HepG2 (cell line): ENCODE results near the gene HPCAL1. TPM values are rescaled to one million over a fixed set of nuclear protein-coding genes. Genes with fewer than 3 reads are reported as not detected.

Experiments used
- ATAC-seq: fragments of 200-7000 bp; cut with Tn5 transposase; 3 replicates; pipeline ENCODE4 v1.9.1; 2020; ENCODE audit warnings: mild to moderate bottlenecking, moderate library complexity
- BruUV-seq: library from RNA; stranded (reverse); fragments of 400-500 nt; replicated peaks from 2 replicates; lab custom pipeline; 2021; lab: Mats Ljungman, UMichigan
- CTCF ChIA-PET: fragments of 300-600 bp; formaldehyde crosslinking; extraction: SDS; loops from one replicate; lab custom pipeline; 2021; ENCODE audit warnings: low total read pairs, inconsistent platforms, low intra/inter-chr PET ratio; lab: Yijun Ruan, JAX
- POLR2A ChIA-PET: fragments of 350-600 bp; sonication (Branson Sonifier 250); formaldehyde crosslinking; loops from one replicate; lab custom pipeline; 2020; ENCODE audit warnings: antibody characterized with exemption, inconsistent platforms; lab: Yijun Ruan, JAX
- DNase-seq: peaks from one replicate; pipeline ENCODE4 v3.0.0-alpha.2; 2015; ENCODE audit warnings: low spot score
- FAIRE-seq: peaks from 3 replicates; lab custom pipeline; 2011; peaks lifted over from hg19 to GRCh38; lab: Jason Lieb, UNC
- H2AFZ ChIP-seq: one replicate; pipeline ENCODE4 v1.6.1; 2011; ENCODE audit warnings: low read length, inconsistent platforms
- H3K27ac ChIP-seq: fragments of 300-600 bp; 3 replicates; pipeline ENCODE4 v1.8.0; 2011; ENCODE audit warnings: mixed run types, mild to moderate bottlenecking, mixed read lengths, low read length, inconsistent platforms; ENCODE audit not compliant: insufficient read depth; ENCODE audit errors: extremely low read length
- H3K27me3 ChIP-seq, 2 experiments: fragments of 200-600 bp in 1 of 2; 2 replicates in 1 of 2; 3 replicates in 1 of 2; pipeline versions ENCODE4 v1.6.0 to v1.8.0; 2011; ENCODE audit warnings: low read length in 2 of 2, mild to moderate bottlenecking in 2 of 2, moderate library complexity in 2 of 2, inconsistent platforms in 1 of 2; ENCODE audit not compliant: insufficient read depth in 2 of 2, control insufficient read depth in 1 of 2
- H3K36me3 ChIP-seq, 2 experiments: fragments of 200-600 bp in 1 of 2; replicated peaks in 1 of 2; 2 replicates in 1 of 2; 3 replicates in 1 of 2; pipeline versions ENCODE4 v1.5.1 to v1.8.0; 2011; ENCODE audit warnings: low read length in 2 of 2, inconsistent platforms in 1 of 2; ENCODE audit not compliant: insufficient read depth in 2 of 2, control insufficient read depth in 1 of 2
- H3K4me1 ChIP-seq: 2 replicates; pipeline ENCODE4 v1.5.1; 2012; ENCODE audit warnings: low read length, inconsistent platforms; ENCODE audit not compliant: insufficient read depth
- H3K4me2 ChIP-seq: 2 replicates; pipeline ENCODE4 v1.6.0; 2011; ENCODE audit warnings: low read depth, low read length, inconsistent platforms
- H3K4me3 ChIP-seq, 3 experiments: fragments of 200-600 bp in 1 of 3; sonication (generic), shearing (Covaris generic) in 1 of 3; replicated peaks in 1 of 3; 2 replicates each; pipeline ENCODE4 v1.5.1; 2011 to 2016; ENCODE audit warnings: low read length in 3 of 3, inconsistent platforms in 2 of 3, low read depth in 2 of 3, mild to moderate bottlenecking in 2 of 3, control low read depth in 1 of 3, mixed read lengths in 1 of 3; ENCODE audit not compliant: insufficient read depth in 1 of 3
- H3K79me2 ChIP-seq: one replicate; pipeline ENCODE4 v1.6.1; 2011; ENCODE audit warnings: low read length, inconsistent platforms; ENCODE audit not compliant: insufficient read depth
- H3K9ac ChIP-seq: 2 replicates; pipeline ENCODE4 v1.6.0; 2011; ENCODE audit warnings: mild to moderate bottlenecking, low read depth, low read length, inconsistent platforms; ENCODE audit not compliant: insufficient read depth
- H3K9me3 ChIP-seq: 2 replicates; pipeline ENCODE4 v1.5.1; 2012; ENCODE audit warnings: mild to moderate bottlenecking, low read length
- H4K20me1 ChIP-seq: 2 replicates; pipeline ENCODE4 v1.6.0; 2011; ENCODE audit warnings: inconsistent platforms, mild to moderate bottlenecking, low read length, moderate library complexity; ENCODE audit not compliant: insufficient read depth
- ATM ChIP-seq: fragments of 450-650 bp; IDR thresholded peaks from 2 replicates; pipeline ENCODE4 v1.7.1; 2017; ENCODE audit warnings: mild to moderate bottlenecking, borderline replicate concordance
- CEBPB ChIP-seq: IDR thresholded peaks from 2 replicates; pipeline ENCODE4 v1.6.1; 2011; ENCODE audit warnings: low read depth, low read length, improper control_type of control experiment, borderline replicate concordance
- CEBPZ ChIP-seq: IDR thresholded peaks from 2 replicates; pipeline ENCODE4 v1.6.1; 2012; ENCODE audit warnings: low read length, improper control_type of control experiment
- ISX ChIP-seq: sonication (generic); formaldehyde crosslinking; conservative IDR thresholded peaks from 2 replicates; pipeline ENCODE4 v1.5.0; 2020; ENCODE audit warnings: missing genetic modification reagents
- JUNB ChIP-seq: sonication (generic); formaldehyde crosslinking; IDR thresholded peaks from 2 replicates; pipeline ENCODE4 v1.8.0; 2022; ENCODE audit warnings: missing genetic modification reagents, mild to moderate bottlenecking, borderline replicate concordance
- PBX3 ChIP-seq: sonication (generic); formaldehyde crosslinking; IDR thresholded peaks from 2 replicates; pipeline ENCODE4 v1.8.1; 2023; ENCODE audit warnings: missing genetic modification reagents, inconsistent platforms, borderline replicate concordance
- PHF21A ChIP-seq: sonication (generic); formaldehyde crosslinking; IDR thresholded peaks from 2 replicates; pipeline ENCODE4 v1.5.0; 2020; ENCODE audit warnings: mild to moderate bottlenecking, missing genetic modification reagents
- RFX3 ChIP-seq: IDR thresholded peaks from 2 replicates; pipeline ENCODE4 v1.6.1; 2016; ENCODE audit warnings: missing biosample characterization, missing genetic modification reagents
- ZNF746 ChIP-seq: sonication (generic); formaldehyde crosslinking; IDR thresholded peaks from 2 replicates; pipeline ENCODE4 v1.8.0; 2022; ENCODE audit warnings: mild to moderate bottlenecking, missing genetic modification reagents
- WGBS: methylation state at CpG from one replicate; pipeline ENCODE4 v1.1.6; 2017; ENCODE audit warnings: low lambda C conversion rate; 5-methylcytosine and 5-hydroxymethylcytosine counted together
- in situ Hi-C: cut with HindIII; loops from 2 replicates; pipeline ENCODE4 v1.10.0; 2017; ENCODE audit warnings: low pct_unique_long_range_greater_than_20kb; ENCODE audit not compliant: extremely low pct_ligation_motif_present
- intact Hi-C: fragments of 100-400 bp; cut with micrococcal nuclease; formaldehyde crosslinking; loops from one replicate; pipeline ENCODE4 v1.10.0; 2022; ENCODE audit not compliant: unreplicated experiment
- polyA plus RNA-seq, 8 experiments: library from polyadenylated mRNA; depleted of rRNA in 3 of 8; stranded (reverse) in 7 of 8; unstranded in 1 of 8; fragments of >200 nt; fragmentation: Illumina TruSeq in 4 of 8; extraction: Trizol in 4 of 8; gene quantifications; 2 replicates each; pipeline versions ENCODE4 v1.2.1 to v1.2.3, GENCODE V29; 2011 to 2016; ENCODE audit warnings: low read depth in 4 of 8, missing spikeins in 1 of 8, mixed read lengths in 1 of 8; ENCODE audit not compliant: insufficient read depth in 1 of 8
- total RNA-seq, 5 experiments: library from RNA; depleted of rRNA; stranded (reverse); fragments of >200 nt; fragmentation: Illumina TruSeq; extraction: Trizol; gene quantifications; 2 replicates each; pipeline ENCODE4 v1.2.3, GENCODE V29; 2016; ENCODE audit warnings: low read depth in 1 of 5

Gene HPCAL1
- total and polyA plus RNA-seq, 2 of the 13 experiments (the other 11 are each of a cell fraction or from before 2014, with no cell fraction given) = 29.5 to 29.9 TPM

- H2AFZ ChIP-seq = no peak overlapping the region
- BruUV-seq = no TSS peak
- intact Hi-C loops (no loop called here), in situ Hi-C loops (no loop called here)
- no peak overlapping the region for H3K4me3 ChIP-seq
- no peak for ATAC-seq
- H3K4me2 ChIP-seq = no peak overlapping the region
- H3K27me3 ChIP-seq = no peaks in the 10 kb centered on the region
- H3K4me1 ChIP-seq = peaks cover 12% of the 10 kb centered on the region
- WGBS = 86% methylated on average over 8 of the region's 8 CpGs
- no peak for FAIRE-seq
- peaks cover 12% of the 10 kb centered on the region for H4K20me1 ChIP-seq
- H3K9ac ChIP-seq = no peak overlapping the region
- no peaks in the 10 kb centered on the region for H3K9me3 ChIP-seq
- H3K36me3 ChIP-seq = peaks cover 0 to 1% of the 10 kb centered on the region in 2 experiments; a peak in 2 of 5 replicates
- no peak overlapping the region for H3K27ac ChIP-seq
- ChIA-PET CTCF (no interaction called here), POLR2A (no interaction called here)
- no peaks in the 10 kb centered on the region for H3K79me2 ChIP-seq
- no peak for DNase-seq
- TF ChIP-seq RFX3 (CRISPR knock-in tag) (no peak), JUNB (CRISPR knock-in tag) (no peak), CEBPB (no peak), ZNF746 (CRISPR knock-in tag) (no peak), PBX3 (no peak), ISX (CRISPR knock-in tag) (no peak), CEBPZ (no peak), ATM (no peak), PHF21A (CRISPR knock-in tag) (no peak)
These were observed 81.4 kb downstream of the HPCAL1 start for GRCh38 chr2:10383960-10384734.
